Measurements from ENCODE around the gene OR1L8.
"Not testable (repeated sequence)": the region's sequence is repeated elsewhere in the genome, so short reads cannot be mapped to it uniquely, and the experiment has no call there.

Gene OR1L8, protein sequence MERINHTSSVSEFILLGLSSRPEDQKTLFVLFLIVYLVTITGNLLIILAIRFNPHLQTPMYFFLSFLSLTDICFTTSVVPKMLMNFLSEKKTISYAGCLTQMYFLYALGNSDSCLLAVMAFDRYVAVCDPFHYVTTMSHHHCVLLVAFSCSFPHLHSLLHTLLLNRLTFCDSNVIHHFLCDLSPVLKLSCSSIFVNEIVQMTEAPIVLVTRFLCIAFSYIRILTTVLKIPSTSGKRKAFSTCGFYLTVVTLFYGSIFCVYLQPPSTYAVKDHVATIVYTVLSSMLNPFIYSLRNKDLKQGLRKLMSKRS

DNA sequence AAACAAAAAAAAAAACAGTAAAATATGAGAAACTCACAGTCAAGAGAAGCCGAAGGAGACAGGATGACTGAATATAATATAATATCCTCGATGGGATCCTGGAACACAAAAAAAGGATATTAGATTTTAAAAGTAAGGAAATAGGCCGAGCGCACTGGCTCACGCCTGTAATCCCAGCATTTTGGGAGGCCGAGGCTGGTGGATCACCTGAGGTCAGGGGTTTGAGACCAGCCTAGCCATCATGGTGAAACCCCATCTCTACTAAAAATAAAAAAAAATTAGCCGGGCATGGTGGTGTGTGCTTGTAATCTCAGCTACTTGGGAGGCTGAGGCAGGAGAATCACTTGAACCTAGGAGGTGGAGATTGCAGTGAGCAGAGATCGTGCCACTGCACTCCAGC lies at the start of gene OR1L8:
TSS of gene OR1L8 (minus strand) at position 101 of the 400 bp plus-strand sequence. CDS start 14,907 bp downstream, outside the sequence.
- not testable (repeated sequence) for H3K79me2 ChIP-seq (ENCODE audit: insufficient read depth, low read depth); H3K36me3 ChIP-seq (ENCODE audit: insufficient read depth); H3K4me2 ChIP-seq; H3K9ac ChIP-seq; H4K20me1 ChIP-seq (ENCODE audit: insufficient read depth); H3K27me3 ChIP-seq (ENCODE audit: insufficient read depth, low read depth); H3K4me1 ChIP-seq (ENCODE audit: low read depth, poor library complexity, severe bottlenecking); H3K27ac ChIP-seq; H3K4me3 ChIP-seq (IDR thresholded peaks at IDR 0.05; ENCODE audit: insufficient read depth, low read depth, low read length); H2AFZ ChIP-seq (ENCODE audit: low read depth)

DNA sequence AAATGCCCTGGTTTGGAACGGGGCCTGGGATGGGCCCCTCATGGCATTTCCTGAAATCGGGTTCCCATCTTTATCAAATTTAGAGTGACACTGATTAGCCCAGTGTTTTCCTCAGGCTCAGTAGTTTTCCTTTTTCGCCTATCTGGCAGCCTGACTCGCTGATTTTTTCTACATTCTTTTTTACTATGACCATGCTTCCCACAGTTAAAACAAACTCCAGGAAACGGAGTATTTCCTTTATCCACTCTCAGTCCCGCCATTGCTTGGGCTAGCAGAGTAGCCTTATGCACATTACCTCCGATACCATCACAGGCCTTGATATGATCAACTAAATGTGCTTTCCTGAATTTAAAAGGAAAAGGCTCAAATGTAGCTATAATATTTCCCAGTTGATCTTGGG lies 36.8 kb upstream of the OR1L8 start:
- TF ChIP-seq, protein P1, sequence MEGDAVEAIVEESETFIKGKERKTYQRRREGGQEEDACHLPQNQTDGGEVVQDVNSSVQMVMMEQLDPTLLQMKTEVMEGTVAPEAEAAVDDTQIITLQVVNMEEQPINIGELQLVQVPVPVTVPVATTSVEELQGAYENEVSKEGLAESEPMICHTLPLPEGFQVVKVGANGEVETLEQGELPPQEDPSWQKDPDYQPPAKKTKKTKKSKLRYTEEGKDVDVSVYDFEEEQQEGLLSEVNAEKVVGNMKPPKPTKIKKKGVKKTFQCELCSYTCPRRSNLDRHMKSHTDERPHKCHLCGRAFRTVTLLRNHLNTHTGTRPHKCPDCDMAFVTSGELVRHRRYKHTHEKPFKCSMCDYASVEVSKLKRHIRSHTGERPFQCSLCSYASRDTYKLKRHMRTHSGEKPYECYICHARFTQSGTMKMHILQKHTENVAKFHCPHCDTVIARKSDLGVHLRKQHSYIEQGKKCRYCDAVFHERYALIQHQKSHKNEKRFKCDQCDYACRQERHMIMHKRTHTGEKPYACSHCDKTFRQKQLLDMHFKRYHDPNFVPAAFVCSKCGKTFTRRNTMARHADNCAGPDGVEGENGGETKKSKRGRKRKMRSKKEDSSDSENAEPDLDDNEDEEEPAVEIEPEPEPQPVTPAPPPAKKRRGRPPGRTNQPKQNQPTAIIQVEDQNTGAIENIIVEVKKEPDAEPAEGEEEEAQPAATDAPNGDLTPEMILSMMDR (conservative IDR thresholded peaks at IDR 0.05; ENCODE audit: low read depth, low read length), result no peak
- H3K4me1 ChIP-seq (ENCODE audit: low read depth, poor library complexity, severe bottlenecking), result no peaks in the 10 kb centered on the region
- H3K79me2 ChIP-seq (ENCODE audit: insufficient read depth, low read depth), result no peaks in the 10 kb centered on the region

DNA sequence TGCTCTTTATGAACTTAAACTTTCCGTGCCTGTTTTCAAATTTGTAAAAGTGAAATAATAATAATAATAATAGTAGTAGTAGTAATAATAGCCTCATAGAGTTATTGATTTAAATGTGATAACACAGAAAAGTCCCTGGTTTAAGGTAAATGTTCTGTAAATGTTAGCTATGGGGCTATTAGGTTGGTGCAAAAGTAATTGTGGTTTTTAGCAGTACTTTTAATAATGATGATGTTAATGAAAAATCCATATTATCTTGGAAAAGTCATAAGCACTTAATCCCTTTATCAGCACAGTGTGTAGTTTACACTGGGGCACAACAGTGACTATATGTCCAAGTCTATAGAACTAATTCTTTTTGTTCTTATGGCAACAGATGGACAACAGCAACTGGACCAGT lies 31.2 kb upstream of the OR1L8 start, which contains the start of gene OR1Q1:
TSS of gene OR1Q1 (plus strand) at position 377 of the 400 bp plus-strand sequence. CDS start at position 377, 0 bp downstream.
- Histone ChIP-seq H3K4me3 (IDR thresholded peaks at IDR 0.05; ENCODE audit: insufficient read depth, low read depth, low read length) (no peak within 1 kb of the TSS), H3K79me2 (ENCODE audit: insufficient read depth, low read depth) (no peaks in the 10 kb centered on the region), H3K27ac (no peak within 1 kb of the TSS), H3K4me2 (no peak within 1 kb of the TSS), H4K20me1 (ENCODE audit: insufficient read depth) (no peaks in the 10 kb centered on the region), H3K27me3 (ENCODE audit: insufficient read depth, low read depth) (no peaks in the 10 kb centered on the region), H3K36me3 (ENCODE audit: insufficient read depth) (no peaks in the 10 kb centered on the region), H3K9ac (no peak within 1 kb of the TSS), H3K4me1 (ENCODE audit: low read depth, poor library complexity, severe bottlenecking) (no peaks in the 10 kb centered on the region), H2AFZ (ENCODE audit: low read depth) (no peak within 1 kb of the TSS)
- TF ChIP-seq, protein P1 (conservative IDR thresholded peaks at IDR 0.05; ENCODE audit: low read depth, low read length), result no peak

More for the DNA sequence above, 36.8 kb upstream of the OR1L8 start:
- no peaks in the 10 kb centered on the region for H3K27me3 ChIP-seq (ENCODE audit: insufficient read depth, low read depth)
- no peaks in the 10 kb centered on the region for H3K36me3 ChIP-seq (ENCODE audit: insufficient read depth)
- no peak overlapping the region for H3K27ac ChIP-seq
- H4K20me1 ChIP-seq (ENCODE audit: insufficient read depth), result no peaks in the 10 kb centered on the region
- H3K4me2 ChIP-seq, result no peak overlapping the region
- no peak overlapping the region for H3K9ac ChIP-seq
- no peak overlapping the region for H3K4me3 ChIP-seq (IDR thresholded peaks at IDR 0.05; ENCODE audit: insufficient read depth, low read depth, low read length)
- no peak overlapping the region for H2AFZ ChIP-seq (ENCODE audit: low read depth)

DNA sequence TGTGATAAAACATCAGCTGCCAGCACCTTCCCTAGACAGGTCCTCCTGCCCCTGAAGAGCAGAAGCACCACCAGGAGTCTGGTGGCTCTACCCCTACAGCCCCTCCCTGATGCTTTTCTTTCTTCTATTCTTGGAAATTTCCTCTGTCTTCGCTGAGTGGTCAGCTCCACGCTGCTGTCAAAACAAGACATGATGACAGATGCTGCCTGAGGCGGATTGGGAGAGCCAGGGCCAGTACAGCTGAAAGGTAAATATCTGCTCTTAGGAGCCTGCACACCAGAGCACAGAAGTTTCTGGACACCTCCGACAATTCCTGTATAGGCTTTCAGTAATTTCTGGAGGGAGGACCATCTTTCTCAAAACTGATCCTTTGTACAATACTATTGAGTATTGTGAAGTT lies 26.6 kb upstream of the OR1L8 start:
- H3K9ac ChIP-seq, result no peak overlapping the region
- no peak overlapping the region for H3K27ac ChIP-seq
- no peak overlapping the region for H3K4me2 ChIP-seq
- H3K36me3 ChIP-seq (ENCODE audit: insufficient read depth), result no peaks in the 10 kb centered on the region
- H2AFZ ChIP-seq (ENCODE audit: low read depth), result no peak overlapping the region
- TF ChIP-seq, protein P1 (conservative IDR thresholded peaks at IDR 0.05; ENCODE audit: low read depth, low read length), result no peak
- H3K4me1 ChIP-seq (ENCODE audit: low read depth, poor library complexity, severe bottlenecking), result no peaks in the 10 kb centered on the region
- no peak overlapping the region for H3K4me3 ChIP-seq (IDR thresholded peaks at IDR 0.05; ENCODE audit: insufficient read depth, low read depth, low read length)
- no peaks in the 10 kb centered on the region for H4K20me1 ChIP-seq (ENCODE audit: insufficient read depth)
- no peaks in the 10 kb centered on the region for H3K79me2 ChIP-seq (ENCODE audit: insufficient read depth, low read depth)
- H3K27me3 ChIP-seq (ENCODE audit: insufficient read depth, low read depth), result no peaks in the 10 kb centered on the region

DNA sequence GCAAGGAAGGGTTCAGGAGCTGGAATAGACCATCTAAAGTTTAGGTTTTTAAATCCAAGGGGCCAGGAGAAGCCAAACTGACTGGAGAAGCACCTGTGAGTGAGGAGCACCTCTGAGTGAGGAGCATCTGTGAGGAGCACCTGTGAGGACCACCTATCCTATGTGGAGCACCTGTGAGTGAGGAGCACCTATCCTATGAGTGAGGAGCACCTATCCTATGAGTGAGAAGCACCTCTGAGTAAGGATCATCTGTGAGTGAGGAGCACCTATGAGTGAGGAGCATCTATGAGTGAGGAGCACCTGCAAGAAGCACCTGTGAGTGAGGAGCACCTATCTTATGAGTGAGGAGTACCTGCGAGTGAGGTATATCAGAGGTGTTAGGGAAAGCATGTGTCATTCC lies 23.4 kb upstream of the OR1L8 start:
- H3K4me2 ChIP-seq, result no peak overlapping the region
- TF ChIP-seq, protein P1 (conservative IDR thresholded peaks at IDR 0.05; ENCODE audit: low read depth, low read length), result no peak
- no peak overlapping the region for H3K9ac ChIP-seq
- no peak overlapping the region for H3K4me3 ChIP-seq (IDR thresholded peaks at IDR 0.05; ENCODE audit: insufficient read depth, low read depth, low read length)
- H3K36me3 ChIP-seq (ENCODE audit: insufficient read depth), result no peaks in the 10 kb centered on the region
- H3K27me3 ChIP-seq (ENCODE audit: insufficient read depth, low read depth), result no peaks in the 10 kb centered on the region
- H2AFZ ChIP-seq (ENCODE audit: low read depth), result no peak overlapping the region
- H3K79me2 ChIP-seq (ENCODE audit: insufficient read depth, low read depth), result no peaks in the 10 kb centered on the region
- no peaks in the 10 kb centered on the region for H3K4me1 ChIP-seq (ENCODE audit: low read depth, poor library complexity, severe bottlenecking)
- no peak overlapping the region for H3K27ac ChIP-seq
- no peaks in the 10 kb centered on the region for H4K20me1 ChIP-seq (ENCODE audit: insufficient read depth)
